HG02938 (cell line): Measurements from ENCODE around the gene TMC3.
"Not testable (repeated sequence)": the region's sequence is repeated elsewhere in the genome, so short reads cannot be mapped to it uniquely, and the experiment has no call there.

Experiments used
- ATAC-seq: cut with Tn5 transposase; IDR thresholded peaks from one replicate; pipeline ENCODE4 v1.9.1; 2021; ENCODE audit warnings: mild to moderate bottlenecking, moderate library complexity; ENCODE audit not compliant: unreplicated experiment

TMC3 gene

DNA sequence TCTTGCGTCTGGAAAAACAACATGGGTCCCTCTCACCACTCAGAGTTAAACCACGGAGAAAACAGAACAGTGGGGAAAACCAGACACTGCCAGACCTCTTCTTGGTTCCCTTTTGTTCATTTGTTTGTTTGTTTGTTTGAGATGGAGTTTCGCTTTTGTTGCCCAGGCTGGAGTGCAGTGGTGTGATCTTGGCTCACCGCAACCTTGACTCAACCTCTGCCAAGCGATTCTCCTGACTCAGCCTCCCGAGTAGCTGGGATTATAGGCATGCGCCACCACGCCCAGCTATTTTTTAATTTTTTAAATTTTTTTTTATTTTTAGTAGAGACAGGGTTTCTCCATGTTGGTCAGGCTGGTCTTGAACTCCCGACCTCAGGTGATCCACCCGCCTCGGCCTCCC lies 25.3 kb downstream of the TMC3 start:
- ATAC-seq = not testable (repeated sequence)

DNA sequence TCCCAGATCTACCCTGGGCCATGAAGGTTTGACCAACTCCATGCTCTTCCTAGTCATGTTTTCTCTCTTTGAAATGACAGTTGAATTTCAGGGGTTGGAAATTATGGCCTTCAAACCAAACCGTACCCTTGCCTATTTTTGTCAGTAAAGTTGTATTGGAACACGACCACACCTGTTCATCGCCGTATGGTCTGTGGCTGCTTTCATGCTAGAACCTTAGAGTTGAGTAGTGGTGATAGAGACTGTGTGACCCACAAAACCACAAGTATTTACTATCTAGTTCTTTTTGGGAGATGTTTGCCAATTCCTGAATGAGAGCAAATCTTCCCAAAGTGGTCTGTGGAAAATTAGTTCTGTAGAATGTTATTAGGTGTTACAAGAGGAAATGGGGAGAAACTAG lies 26.1 kb downstream of the TMC3 start:
- ATAC-seq = no peak

DNA sequence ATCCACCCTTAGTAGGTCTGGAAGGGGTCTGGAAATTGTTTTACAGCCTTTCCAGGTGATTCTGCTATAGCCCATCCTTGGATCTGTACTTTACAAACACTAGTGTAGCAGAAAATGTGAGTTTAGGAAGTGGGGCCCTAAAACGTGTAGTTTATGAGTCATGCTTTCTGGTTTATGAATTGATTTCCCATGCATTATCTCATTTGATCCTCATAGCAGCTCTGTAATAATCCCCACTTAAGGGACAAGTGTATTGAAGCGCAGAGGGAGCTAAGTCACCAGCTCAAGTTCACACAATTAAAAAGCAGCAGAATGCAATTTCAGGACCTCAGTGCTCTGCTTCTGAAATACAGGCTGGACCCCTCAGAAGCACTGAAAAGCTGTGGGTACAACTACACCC lies 27.4 kb downstream of the TMC3 start:
- ATAC-seq = no peak

DNA sequence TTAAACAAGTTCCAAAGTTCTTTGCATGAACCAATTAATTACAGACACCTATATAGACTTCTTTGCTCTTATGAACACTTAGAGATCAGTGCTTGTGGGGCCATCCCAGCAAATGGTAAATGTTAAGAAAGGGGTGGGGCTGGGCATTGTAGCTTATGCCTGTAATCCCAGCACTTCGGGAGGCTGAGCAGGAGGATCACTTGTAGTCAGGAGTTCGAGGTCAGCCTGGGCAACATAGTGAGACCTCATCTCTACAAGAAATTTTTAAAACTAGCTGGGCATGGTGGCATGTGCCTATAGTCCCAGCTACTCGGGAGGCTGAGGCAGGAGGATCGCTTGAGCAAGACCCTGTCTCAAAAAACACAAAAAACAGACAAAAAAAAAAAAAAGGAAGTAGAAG lies 30.6 kb downstream of the TMC3 start:
- ATAC-seq = no peak

DNA sequence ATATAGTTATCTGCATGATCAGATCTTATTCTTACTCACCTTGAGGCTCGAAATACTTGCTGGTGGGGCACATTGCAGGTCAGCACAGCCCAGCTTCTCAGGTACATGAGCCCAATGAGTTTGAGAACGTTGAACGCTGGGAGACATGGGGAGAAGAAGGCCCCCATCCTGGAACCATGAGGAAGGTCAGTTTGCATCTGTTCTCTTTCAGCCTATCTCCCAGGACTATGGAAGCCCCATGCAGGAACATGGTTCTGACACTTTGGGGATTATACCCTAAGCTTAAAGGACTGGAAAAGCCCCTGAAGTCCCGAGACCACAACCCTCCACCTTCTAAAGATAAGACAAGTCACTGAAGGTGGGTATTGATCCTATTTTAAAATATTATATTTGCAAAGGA lies 32.7 kb downstream of the TMC3 start:
- no peak for ATAC-seq

DNA sequence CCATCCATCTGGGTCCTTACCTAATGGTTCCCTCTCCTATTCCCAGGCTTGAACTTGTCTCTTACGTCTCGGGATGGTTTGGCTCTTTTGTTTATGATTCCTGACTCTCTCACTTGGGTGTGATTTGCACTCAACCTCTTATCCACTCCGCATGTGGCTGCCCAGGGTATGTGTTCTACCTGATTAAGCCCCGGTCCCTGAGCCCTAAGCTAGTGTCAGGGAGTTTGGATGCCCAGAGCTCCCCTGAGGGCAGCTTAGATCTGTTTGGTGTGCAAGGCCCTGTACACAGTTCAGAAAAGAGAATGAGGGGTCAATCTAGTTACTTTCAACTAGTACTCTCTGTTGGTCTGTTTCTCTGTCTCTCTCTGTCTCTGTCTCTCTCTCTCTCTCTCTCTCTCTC lies 34.2 kb downstream of the TMC3 start:
- ATAC-seq = no peak

DNA sequence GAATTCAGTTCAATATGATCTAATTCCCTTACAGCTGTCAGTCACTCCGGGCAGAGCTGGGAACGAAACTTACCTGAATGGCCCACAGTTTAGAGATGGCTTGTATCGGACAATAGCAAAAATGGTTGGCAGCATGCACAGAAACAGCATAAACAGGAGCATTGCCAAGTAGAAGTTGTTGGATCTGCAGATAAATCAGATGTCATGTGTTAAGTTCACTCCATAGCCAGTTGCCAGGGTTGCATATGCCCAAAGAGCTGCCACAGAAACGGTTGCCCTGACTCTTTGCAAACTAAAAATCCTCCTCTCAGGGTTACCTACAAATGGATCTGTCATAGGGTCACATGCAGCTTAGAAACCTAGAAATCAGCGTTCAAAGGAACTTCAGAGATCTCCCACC lies 34.7 kb downstream of the TMC3 start:
- ATAC-seq = no peak

DNA sequence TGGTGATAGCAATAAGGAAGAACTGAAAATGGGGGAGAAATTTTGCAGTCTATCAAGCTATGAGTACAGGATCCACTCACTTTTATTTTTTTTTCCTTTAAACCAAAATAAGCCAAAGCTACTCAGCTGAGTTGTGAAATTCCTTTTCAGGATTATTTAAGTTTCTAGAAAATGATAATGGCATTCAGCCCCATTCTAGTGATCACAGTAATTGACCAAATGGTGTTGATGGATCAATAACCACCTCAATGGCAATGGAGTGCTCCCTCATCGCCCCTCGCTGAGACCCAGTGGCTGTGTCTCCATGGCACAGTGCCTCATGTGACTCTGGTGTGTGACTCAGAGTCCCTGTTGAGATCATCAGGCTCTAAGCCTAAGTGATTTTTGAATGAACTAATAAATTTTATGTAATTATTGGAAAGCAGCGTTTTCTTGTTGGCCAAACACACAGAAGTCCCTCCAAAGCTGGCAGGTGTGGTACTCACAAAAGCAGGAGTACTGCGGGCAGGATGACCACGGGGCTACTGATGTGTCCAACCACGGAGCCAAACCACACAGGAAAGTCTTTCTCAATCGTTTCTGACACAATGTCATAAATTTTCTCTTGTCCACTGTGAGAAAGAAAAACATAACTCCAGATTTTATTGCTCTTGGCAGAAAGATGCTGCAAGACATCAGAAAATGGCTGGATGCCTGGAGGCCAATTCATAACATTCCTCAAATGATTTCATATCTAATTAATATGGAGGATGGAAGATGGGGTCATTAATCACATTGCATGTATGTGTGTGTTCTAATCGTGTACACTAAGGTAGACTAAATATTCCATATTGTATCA lies 35.6 kb downstream of the TMC3 start:
- no peak for ATAC-seq

DNA sequence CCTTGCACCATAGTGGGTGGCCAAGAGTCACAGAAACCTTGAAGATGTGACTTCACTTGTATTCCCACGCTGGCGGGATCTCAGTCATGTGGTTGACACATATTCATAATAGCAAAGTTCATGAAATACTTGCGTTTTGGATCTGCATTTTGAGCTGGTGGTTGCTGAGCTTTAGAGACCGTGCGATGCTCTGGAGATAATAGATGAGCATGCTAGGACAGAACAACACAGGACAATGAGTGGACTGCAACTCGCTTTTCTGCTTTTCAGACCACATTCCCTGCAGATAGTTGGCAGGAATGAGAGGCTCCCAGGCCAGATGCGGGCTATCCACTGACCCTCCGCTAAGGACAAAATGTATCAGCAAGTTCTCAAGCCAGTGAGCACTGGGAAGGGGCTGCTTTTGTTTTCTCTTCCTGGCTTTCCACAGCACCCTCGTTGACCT lies 36.3 kb downstream of the TMC3 start:
- no peak for ATAC-seq

DNA sequence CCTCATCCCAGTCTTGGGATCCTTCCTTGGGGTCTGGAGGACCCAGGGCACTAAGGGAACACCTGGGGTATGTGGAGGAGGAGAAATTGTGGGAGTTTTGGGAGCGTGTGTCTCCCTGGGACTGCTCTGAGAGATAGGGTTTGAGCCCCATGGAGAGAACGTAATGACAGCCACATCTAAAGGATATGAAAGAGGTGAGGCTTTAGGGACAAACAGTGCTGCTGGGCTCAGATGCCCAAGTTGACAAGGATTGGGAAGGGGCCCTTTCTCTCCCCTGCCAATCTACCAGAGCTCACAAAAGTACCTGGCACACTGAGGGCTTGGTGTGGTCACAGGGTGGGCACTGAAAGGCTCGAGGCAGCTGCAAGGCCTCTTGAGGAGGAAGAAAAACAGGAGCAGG lies 36.8 kb downstream of the TMC3 start:
- ATAC-seq = no peak

DNA sequence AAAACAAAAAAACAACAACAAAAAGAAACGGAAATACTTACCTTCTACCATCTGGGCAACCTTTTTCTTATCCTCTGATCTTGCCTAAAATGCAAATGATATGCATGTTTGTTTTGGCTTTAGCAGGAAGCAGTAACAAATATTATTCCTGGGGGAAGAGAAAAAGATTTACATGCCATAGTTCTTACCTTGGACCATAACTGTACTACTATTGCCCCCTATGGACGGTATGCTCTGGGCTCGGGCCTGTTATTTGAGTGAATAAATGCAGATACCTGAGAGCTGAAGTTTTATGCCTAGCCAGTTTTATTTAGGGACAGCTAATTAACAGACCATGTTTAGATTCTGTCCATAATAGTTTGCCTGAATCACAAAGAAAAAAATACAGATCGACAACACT lies 37.4 kb downstream of the TMC3 start:
- no peak for ATAC-seq

DNA sequence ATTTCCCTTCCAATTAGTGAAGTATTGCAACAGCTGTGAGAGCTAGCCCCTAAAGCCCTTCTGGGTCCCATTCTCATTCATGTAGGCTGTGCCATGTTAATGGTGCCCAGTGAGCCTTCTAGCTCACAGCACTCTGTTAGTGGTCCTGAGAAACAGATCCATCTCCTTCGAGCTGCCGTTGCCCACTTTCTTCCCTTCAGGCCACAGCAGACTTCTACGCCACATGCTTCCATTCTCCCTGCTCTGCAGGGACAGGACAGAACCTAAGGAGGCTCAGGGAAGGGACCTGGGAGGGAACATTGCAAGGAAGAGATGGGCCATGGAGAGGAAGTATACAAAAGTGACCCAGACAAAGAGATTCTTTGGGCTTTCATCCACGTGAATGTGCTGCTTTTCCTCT lies 38.4 kb downstream of the TMC3 start:
- ATAC-seq = no peak

DNA sequence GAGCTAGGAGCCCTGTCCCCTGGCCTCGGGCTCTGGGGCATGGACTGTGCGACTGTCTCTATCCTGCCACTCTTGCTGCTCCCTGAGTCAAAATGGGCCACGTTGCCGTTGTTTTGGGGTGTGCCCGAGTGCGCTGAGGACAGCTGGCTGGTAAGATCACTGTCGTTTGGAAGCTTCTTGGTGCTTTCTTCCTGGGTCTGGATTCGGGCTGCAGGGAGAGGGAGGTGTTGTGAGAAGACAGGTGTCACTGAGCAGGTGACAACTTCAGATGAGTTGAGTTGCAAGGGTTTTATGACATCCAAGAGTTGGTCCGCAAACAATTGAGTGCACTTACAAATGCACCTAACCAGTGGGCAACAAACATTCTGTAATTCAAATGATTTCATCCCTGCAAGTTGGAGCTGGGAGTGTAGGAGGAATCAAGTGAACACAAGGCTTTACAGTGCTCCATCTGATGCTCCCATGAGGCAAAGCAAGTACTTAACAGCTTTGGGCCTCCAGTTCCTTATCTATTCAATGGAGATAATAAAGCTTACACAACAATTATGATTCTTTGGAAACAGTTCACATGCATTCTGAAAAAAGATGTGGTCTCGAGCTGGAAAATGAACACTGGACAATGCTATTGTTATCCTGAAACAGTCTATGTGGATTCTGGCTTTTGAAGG lies 39.1 kb downstream of the TMC3 start:
- no peak for ATAC-seq

DNA sequence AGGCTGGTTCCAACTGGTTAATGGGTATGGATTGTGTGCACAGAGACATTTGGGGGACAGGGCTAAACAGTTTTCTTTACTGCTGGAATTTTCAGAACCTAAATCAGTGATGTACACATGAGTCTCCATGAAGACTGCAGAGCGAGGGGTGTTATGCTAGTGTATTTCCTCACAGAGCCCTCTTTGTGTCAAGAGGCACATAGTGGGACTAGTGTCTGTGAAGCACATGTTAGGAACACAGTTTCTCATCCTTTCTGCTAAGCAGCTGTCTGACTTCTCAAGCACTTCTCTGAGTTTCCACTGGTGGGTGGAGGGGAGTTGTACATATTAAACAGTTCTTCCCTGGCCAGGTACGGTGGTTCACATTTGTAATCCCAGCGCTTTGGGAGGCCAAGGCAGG lies 40.6 kb downstream of the TMC3 start:
- ATAC-seq = no peak

DNA sequence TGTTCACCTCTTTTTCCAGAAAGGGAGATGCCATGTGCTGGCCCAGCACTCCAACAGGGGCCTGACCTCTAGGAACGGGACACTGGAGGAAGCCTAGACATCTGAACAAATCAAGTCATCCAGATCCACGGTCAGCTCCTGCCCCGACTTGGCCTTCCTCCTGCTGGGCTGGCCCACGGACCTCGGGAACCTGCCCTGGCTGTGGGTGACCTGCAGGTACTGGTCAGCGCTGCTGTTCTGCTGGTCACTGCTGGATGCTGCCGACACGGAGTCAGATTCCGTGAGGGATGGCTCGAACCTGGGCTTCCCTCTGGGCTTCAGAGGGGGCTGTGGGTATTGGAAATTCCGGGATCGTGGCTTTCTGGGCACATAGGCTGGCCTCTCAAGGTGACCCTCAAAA lies 41.7 kb downstream of the TMC3 start:
- no peak for ATAC-seq

DNA sequence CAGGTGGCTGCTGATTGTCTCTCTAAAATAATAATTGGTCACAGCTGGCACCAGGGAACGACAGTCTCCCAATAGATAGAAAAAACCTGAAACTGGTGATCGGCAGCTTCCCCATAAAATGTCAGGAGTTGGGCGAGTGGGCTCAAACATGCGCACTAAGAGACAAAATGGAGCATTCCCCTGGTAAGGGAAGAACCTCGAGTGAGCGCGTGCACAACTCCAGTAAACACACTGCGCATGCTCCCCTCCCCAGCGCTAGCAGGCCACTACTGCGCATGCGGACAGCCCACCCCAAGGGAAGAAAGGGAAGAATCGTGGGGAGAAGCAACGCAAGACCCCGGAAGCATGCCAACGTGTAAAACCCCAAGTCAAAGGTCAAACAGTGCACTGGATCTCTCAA lies 42.4 kb downstream of the TMC3 start:
- ATAC-seq = no peak

DNA sequence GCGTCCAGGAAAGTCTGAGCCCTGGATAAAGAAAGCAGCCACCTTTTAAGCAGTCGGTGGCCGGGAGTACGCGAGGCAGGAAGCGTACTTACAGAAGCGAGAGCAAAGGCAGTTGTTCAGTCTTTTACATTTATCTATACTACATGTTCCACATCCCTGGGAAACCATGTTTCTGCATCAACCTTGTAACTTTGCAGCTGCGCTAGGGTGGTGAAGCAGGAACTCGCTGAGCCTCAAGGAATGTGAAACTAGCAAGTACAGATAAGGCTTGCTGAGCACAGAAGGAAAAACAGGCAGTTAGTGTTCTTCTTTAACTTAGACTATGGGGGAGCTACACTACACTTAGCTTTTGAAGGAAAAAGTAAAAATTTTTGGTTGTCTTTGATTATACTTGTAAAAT lies 42.9 kb downstream of the TMC3 start:
- not testable (repeated sequence) for ATAC-seq

DNA sequence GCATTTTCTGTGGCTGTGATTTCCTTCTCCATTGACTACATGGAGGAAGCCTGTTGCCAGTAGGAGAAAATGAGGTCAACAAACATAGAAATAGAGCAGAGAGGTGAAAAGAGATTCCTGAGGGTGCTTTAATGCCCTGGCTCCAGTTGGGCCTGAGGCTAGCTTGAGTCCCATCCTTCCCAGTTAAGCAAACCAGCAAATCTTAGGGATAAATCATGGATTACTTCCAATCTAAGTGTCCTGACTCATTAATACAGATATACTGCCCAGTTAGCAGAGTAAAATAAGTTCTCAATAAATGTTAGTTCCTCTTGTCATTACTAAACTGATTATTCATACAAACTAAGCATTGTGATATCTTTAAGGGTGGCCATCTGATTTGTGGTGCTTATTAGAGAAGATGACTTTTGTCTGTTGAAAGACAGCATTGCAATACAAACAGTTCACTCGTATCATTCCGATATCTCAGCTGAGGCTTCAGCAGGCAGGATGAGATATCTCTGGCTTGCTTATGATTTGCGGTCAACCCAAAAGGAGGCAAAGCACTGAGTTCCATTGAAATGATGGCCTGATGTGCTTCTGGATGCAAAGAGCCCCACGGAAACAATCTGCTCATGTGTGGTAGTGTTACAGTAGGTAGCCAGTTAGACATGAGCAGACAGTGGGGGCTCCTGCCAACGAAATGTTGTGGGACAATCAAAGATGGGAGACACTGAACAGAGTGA lies 43.5 kb downstream of the TMC3 start:
- no peak for ATAC-seq

DNA sequence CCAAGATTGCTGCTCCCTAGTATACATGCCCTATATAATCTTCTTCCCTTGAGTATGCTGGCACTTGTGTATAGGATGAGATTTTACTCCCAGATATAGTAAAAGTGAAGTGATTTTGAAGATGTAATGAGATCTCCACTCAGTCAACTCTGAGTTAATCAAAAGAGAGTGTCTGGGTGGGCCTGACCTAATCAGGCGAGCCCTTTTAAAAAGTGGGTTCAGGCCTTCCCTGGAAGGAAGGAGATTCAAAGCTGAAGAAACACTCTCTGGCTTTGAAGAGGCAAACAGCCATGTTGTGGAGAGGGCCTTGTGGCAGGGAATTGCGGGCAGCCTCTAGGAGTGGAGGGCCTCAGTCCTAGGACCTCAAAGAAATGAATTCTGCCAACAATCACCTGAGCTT lies 44.6 kb downstream of the TMC3 start:
- no peak for ATAC-seq

DNA sequence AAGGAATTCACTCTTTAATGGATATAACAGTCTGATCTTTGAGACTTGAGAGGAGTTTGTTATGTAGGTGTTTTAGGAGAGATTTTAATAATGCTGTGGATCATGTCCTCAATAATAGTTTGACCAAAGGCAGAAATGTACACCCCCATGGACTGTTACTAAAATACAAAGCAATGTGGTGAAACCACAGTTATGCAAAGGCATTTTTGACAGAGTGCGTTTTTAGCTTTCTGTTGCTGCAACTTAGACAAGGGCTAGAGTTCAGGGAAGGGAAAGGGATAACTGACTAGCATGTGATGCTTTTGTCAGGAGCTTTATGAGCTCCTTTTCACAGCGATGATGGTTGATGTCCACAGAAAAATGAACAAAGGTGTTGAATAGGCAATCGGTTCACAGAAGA lies 46.5 kb downstream of the TMC3 start:
- ATAC-seq = no peak

DNA sequence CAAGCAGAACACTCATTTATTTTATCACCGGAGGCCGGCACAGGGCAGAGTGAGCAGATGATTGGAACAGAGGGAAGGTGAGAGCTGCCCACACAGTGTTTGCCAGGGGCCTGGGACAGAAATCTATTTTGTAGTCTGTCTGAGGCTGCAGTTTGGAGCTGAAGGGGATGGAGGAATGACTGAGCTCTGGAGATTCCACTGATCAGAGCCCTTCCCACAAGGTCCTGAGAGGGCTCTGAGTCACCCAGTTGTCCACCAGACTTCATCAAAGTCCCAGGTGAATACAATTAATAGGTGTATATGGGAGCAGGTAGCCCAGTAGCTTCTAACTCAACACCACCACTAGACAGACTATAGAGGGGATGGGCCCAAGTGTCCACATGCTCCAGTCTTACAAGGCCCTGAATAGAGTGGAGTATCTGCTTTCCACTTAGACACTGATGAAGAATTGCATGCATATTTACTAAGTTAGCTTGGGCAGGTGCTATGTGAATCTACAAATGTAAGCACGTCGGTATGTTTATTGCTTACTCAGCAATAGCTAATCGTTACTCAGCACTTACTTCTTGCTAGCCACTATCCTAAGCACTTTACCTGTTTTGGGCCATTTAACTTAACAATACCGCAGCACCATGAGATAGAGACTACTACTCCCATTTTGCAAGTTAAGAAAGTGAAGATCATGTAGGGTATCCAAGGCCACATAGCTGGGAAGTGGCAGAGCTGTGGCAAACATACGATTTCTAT lies 47.4 kb downstream of the TMC3 start:
- ATAC-seq = no peak
